HG02678 (cell line): ENCODE data around the gene VIL1.

ENCODE experiments used
- ATAC-seq: cut with Tn5 transposase; IDR thresholded peaks from one replicate; pipeline ENCODE4 v1.9.1; 2021; ENCODE audit warnings: mild to moderate bottlenecking, moderate library complexity; ENCODE audit not compliant: unreplicated experiment

Gene VIL1

GRCh38 chr2:218418717-218419458, at the start of gene VIL1:
VIL1 (plus strand) TSS chr2:218419123; CDS start chr2:218423779, 4,656 bp downstream.
- no peak for ATAC-seq

DNA sequence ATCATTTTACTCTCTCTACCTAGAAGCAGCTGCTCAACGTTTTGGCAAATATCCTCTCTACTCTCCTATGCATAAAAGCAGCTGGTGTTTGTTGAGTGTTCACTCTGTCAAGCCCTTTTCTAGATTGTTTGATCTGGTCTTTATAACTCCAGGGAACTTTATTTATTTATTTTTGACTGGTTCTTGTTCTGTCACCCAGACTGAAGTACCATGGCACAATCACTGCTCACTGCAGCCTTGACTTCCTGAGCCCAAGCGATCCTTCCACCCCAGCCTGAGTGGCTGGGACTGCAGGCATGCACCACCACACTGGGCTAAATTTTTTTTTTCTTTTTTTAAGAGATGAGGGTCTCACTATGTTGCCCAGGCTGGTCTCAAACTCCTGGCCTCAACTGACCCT, 49.6 kb upstream of the VIL1 start:
- ATAC-seq: no peak

GRCh38 chr2:218370410-218371063, 48.4 kb upstream of the VIL1 start:
- ATAC-seq: no peak

GRCh38 chr2:218371983-218372350, 47.0 kb upstream of the VIL1 start:
- ATAC-seq: no peak

DNA sequence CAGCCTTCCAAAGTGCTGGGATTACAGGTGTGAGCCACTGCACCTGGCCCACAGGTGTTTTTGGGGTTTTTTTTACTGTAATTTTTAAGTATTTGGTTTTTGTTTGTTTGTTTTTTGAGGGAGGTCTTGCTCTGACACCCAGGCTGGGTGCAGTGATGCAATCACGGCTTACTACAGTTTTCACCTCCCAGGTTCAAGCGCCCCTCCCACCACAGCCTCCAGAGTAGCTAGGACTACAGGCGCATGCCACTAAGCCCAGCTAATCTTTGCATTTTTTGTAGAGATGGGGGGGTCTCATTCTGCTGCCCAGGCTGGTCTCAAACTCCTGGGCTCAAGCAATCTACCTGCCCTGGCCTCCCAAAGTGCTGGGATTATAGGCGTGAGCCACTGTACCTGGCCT, 44.1 kb upstream of the VIL1 start:
- ATAC-seq: no peak

DNA sequence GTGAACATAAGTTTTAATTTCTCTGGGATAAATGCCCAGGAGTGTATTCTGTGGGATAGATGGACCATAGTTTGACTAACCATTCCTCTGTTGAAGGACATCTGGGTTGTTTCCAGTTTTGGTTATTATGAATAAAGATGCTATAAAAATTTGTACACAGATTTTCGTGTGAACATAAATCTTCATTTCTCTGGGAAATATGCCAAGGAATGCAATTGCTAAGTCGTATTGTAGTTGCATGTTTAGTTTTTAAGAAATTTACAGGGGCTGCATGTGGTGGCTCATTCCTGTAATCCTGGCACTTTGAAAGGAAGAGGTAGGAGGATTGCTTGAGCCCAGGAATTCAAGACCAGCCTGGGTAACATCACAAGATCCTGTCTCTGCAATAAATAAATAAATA, 43.7 kb upstream of the VIL1 start:
- no peak for ATAC-seq

GRCh38 chr2:218378053-218378452, 40.9 kb upstream of the VIL1 start:
- no peak for ATAC-seq

DNA sequence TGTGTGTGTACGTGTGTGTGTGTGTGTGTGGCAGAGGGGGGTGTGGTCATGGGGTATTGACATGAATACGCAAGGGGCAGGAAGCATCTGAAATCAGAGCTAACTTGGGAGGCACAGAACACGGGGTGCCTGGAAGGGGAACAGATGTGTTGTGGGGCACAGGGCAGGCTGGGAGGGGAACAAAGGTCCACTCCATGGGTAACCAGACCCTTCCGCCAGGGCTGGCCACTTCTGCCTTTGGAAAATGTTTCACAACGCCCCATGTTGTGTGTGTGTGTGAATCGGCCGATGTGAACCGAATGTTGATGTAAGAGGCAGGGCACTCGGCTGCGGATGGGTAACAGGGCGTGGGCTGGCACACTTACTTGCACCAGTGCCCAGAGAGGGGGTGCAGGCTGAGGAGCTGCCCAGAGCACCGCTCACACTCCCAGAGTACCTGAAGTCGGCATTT, 37.0 kb upstream of the VIL1 start, which contains the start of gene SLC11A1:
SLC11A1 (plus strand) TSS at position 358 of the 451 bp plus-strand sequence. CDS start 96 bp downstream, outside the sequence.
- no peak for ATAC-seq

DNA sequence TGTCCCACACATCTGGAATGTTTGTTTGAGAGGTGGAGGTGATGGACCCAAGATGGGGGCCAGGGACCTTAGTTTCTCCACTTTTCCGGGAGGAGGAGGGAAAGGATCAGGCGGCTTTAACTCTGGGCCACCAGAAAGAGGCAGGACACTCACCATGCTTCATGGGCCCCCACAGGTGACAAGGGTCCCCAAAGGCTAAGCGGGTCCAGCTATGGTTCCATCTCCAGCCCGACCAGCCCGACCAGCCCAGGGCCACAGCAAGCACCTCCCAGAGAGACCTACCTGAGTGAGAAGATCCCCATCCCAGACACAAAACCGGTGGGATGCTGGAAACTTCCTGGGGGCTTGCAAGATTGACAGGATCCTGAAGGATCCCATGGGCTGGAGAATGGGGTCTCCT, 36.1 kb upstream of the VIL1 start:
- ATAC-seq: no peak

DNA sequence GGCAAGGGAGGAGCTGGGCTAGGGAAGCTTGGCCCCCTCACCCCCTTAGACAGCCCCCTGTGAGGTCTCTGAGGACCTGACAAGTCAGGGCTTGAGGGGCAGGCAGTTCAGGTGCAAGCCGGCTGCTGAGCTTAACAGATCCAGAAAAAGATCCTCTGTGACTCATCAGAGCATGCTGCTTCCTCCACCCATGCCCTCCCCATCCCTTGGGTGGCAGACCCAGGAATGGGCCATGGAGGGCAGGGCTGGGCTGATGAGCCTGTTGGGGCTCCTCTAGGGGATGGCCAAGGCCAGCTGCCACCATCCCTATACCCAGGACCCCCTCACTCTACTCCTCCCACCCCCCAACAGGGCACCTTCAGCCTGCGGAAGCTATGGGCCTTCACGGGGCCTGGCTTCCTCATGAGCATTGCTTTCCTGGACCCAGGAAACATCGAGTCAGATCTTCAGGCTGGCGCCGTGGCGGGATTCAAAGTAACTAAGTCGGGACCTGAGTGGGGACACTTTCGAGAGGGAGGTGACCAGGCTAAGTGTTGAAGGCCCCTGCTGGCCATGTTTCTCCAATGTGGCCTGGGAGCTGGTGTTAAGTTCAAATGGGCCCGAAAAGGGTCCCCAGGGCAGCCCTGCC, 34.9 kb upstream of the VIL1 start:
- ATAC-seq: no peak

GRCh38 chr2:218384975-218385374, 33.9 kb upstream of the VIL1 start:
- no peak for ATAC-seq

DNA sequence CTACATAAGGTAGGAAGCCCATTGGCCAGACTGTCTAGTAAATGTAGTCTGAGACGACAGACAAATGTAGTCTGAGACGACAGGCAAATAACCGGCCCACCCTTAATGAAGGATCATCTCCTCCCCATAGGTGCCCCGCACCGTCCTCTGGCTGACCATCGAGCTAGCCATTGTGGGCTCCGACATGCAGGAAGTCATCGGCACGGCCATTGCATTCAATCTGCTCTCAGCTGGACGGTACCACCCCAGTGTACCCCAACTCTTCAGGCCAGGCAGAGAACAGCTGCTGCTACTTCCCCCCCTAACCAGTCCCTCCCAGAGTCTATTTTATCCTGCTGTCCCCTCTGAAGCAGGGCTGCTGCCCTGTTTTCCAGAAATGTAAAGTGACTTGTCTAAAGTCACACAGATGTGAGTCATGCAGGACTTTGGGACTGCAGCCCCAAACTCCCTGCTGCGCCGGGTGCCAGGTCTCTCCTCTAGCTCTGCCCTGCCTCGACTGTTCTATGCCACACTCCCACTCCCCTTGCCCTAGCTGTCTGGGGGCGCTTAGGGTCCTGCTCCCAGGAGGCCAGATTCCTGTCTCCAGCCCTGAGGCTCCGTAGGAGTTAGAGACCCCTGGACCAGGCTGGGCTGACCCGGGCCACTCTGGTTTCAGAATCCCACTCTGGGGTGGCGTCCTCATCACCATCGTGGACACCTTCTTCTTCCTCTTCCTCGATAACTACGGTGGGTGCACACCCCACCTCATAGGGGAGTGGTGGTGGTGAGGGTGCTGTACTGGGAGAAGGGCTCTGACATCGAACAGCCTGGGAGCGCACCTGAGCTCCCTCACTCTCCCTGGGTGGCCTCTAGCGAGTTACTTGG, 32.2 kb upstream of the VIL1 start:
- no peak for ATAC-seq

- no peak for ATAC-seq
Measured at GRCh38 chr2:218387369-218388194, 31.3 kb upstream of the VIL1 start.

DNA sequence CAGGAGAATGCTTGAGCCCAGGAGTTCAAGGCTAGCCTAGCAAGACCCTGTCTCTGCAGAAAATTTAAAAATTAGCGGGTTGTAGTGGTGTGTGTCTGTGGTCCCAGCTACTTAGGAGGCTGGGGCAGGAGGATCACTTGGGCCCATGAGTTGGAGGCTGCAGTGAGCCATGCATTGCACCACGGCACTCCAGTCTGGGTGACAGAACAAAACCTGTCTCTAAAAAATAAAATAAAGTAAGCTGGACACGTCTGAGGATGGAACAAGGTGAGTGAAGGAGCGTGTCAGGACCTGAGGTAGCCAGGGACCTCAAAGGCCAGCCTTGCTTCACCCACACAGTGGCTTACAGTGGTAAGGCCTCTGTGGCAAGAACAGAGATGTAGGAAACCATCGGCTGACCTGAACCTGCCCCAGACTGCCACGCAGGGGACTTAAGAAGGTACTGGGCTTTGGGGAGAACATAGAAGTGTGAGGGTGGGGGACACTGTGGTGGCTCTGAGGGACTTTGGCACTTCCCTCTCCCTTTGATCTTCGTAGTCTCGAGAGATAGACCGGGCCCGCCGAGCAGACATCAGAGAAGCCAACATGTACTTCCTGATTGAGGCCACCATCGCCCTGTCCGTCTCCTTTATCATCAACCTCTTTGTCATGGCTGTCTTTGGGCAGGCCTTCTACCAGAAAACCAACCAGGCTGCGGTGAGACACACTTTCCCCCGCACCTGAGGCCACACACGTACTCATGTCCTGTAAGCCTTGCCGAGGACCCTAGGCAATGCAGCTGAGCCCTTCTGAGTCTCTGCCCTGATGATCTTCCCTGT, 29.4 kb upstream of the VIL1 start:
- no peak for ATAC-seq

GRCh38 chr2:218391202-218391601, 27.7 kb upstream of the VIL1 start:
- ATAC-seq: no peak

GRCh38 chr2:218392459-218392858, 26.5 kb upstream of the VIL1 start:
- ATAC-seq: no peak

DNA sequence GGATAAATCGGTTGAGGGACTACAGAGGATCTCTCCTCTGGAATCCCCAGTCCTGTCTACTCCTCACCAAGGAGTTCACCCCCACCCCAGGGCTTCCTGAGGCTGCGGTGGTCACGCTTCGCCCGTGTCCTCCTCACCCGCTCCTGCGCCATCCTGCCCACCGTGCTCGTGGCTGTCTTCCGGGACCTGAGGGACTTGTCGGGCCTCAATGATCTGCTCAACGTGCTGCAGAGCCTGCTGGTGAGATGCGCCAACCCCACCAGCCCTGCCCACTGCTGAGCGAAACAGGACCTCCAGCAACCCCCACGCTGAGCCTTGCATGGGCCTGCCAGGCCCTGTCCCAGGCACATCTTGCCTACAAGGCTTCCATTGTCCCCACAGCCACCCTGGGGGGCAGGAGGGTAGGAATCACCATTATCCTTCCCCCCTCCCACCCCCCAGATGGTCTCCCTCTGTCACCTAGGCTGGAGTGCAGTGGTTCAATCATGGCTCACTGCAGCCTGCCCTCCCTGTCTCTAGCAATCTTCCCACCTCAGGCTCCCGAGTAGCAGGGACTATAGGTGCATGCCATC, 25.9 kb upstream of the VIL1 start:
- no peak for ATAC-seq

DNA sequence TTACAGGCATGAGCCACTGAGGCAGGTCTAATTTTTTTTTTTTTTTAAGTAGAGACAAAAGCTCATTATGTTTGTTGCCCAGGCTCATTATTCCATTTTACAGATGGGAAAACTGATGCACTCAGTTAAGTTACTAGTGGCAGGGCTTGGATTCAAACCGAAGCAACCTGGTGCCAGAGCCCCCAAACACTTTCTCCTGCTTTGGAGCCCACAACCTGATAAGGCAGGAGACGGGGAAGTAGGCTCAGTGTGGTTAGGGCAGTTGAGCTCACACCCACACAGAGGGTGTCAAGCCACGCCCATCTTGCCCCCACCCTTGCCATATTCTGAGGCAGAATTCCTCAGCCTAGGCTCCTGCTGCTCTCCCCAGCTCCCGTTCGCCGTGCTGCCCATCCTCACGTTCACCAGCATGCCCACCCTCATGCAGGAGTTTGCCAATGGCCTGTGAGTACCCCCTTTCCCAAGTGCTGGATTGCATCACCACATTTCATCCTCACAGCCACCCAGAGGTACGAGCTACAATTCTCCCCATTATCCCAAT, 25.1 kb upstream of the VIL1 start:
- no peak for ATAC-seq
